Colonic mucosa (tissue), 4 donors: ENCODE results near the gene C1R. TPM values are rescaled to one million over a fixed set of nuclear protein-coding genes. Genes with fewer than 3 reads are reported as not detected.

ENCODE experiments used
- DNase-seq: peaks from one replicate; pipeline ENCODE4 v3.0.0-alpha.2; 2020
- H3K27ac ChIP-seq: fragments of 200-600 bp; one replicate; pipeline ENCODE4 v1.8.0; 2021
- H3K27me3 ChIP-seq: fragments of 200-600 bp; one replicate; pipeline ENCODE4 v1.8.0; 2021
- H3K36me3 ChIP-seq: fragments of 200-600 bp; one replicate; pipeline ENCODE4 v1.8.0; 2021
- H3K4me1 ChIP-seq: fragments of 200-600 bp; one replicate; pipeline ENCODE4 v1.8.0; 2021; ENCODE audit warnings: mild to moderate bottlenecking
- H3K4me3 ChIP-seq: fragments of 200-600 bp; one replicate; pipeline ENCODE4 v1.8.0; 2021
- H3K9ac ChIP-seq, 2 donors: one replicate each; pipeline ENCODE4 v1.7.0; 2013; ENCODE audit warnings: control low read depth in 2 of 2, low read depth in 2 of 2, low read length in 2 of 2
- H3K9me3 ChIP-seq: fragments of 200-600 bp; one replicate; pipeline ENCODE4 v1.8.0; 2021
- intact Hi-C: fragments of 100-400 bp; cut with DNase I; formaldehyde crosslinking; loops from one replicate; pipeline ENCODE4 v1.14.1; 2022
- total RNA-seq, 2 donors: library from RNA; stranded (reverse); fragmentation: NEBNext Ultra II Directional in 1 of 2; extraction: Animal tissue kit (Norgen Biotek cat#: 25700) in 1 of 2; gene quantifications; one replicate each; pipeline ENCODE4 v1.2.1, GENCODE V29; 2021
- TF ChIP-seq, protein P1 (sequence below): fragments of 200-600 bp; IDR thresholded peaks from one replicate; pipeline ENCODE4 v1.8.0; 2022; ENCODE audit warnings: antibody characterized with exemption, mild to moderate bottlenecking
- donor health status: healthy.
- donor health status: DM: no; HTN: no; CAD: no.
- donor health status: DM: no; HTN: no; CAD: no.

Gene C1R
- total RNA-seq, 2 donors from 2014 or later: 40.1 to 104 TPM

GRCh38 chr12:7089196-7089871 is 2.9 kb downstream of the C1R start:
- Histone ChIP-seq H3K4me3 (no peak overlapping the region), H3K4me1 (no peaks in the 10 kb centered on the region), H3K27me3 (no peaks in the 10 kb centered on the region), H3K27ac (no peak overlapping the region), H3K36me3 (no peaks in the 10 kb centered on the region), H3K9ac (no peak overlapping the region), H3K9me3 (no peaks in the 10 kb centered on the region)
- DNase-seq: no peak
- intact Hi-C loops: no loop called here
- TF ChIP-seq, protein P1, sequence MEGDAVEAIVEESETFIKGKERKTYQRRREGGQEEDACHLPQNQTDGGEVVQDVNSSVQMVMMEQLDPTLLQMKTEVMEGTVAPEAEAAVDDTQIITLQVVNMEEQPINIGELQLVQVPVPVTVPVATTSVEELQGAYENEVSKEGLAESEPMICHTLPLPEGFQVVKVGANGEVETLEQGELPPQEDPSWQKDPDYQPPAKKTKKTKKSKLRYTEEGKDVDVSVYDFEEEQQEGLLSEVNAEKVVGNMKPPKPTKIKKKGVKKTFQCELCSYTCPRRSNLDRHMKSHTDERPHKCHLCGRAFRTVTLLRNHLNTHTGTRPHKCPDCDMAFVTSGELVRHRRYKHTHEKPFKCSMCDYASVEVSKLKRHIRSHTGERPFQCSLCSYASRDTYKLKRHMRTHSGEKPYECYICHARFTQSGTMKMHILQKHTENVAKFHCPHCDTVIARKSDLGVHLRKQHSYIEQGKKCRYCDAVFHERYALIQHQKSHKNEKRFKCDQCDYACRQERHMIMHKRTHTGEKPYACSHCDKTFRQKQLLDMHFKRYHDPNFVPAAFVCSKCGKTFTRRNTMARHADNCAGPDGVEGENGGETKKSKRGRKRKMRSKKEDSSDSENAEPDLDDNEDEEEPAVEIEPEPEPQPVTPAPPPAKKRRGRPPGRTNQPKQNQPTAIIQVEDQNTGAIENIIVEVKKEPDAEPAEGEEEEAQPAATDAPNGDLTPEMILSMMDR: no peak

- TF ChIP-seq, protein P1: no peak
- intact Hi-C loops: no loop called here
Measured at GRCh38 chr12:7083125-7083524, 9.1 kb downstream of the C1R start.

DNA sequence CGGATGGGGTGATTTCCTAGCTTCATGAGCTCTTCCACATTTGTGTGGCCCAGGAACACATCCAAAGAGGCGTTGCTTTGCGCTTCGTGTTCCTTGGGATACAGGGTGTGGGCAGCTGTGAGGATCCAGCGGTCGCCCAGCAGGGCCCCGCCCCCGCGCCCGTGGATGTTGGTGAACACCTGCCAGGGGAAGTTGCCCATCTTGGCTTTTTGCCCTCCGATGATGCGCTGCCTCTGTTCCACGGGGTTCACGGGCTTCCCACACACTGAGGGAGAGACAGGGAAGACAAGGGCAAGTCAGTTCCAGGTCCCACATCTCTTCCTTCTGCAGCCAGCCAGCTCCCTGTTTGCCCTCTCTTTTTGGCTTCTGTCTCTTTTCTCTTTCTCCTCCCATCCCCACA is 11.2 kb downstream of the C1R start:
- no peaks in the 10 kb centered on the region for H3K27me3 ChIP-seq
- no peak for DNase-seq
- H3K9me3 ChIP-seq: no peaks in the 10 kb centered on the region
- H3K9ac ChIP-seq: no peak overlapping the region
- TF ChIP-seq, protein P1: no peak
- intact Hi-C loops: no loop called here
- H3K27ac ChIP-seq: no peak overlapping the region
- no peaks in the 10 kb centered on the region for H3K4me1 ChIP-seq
- no peaks in the 10 kb centered on the region for H3K36me3 ChIP-seq
- no peak overlapping the region for H3K4me3 ChIP-seq

More at GRCh38 chr12:7083125-7083524, 9.1 kb downstream of the C1R start:
- Histone ChIP-seq H3K9ac (no peak overlapping the region), H3K4me1 (no peaks in the 10 kb centered on the region), H3K36me3 (no peaks in the 10 kb centered on the region), H3K27me3 (no peaks in the 10 kb centered on the region), H3K4me3 (no peak overlapping the region), H3K27ac (no peak overlapping the region), H3K9me3 (no peaks in the 10 kb centered on the region)
- DNase-seq: no peak

- Histone ChIP-seq H3K27me3 (no peaks in the 10 kb centered on the region), H3K27ac (peak overlapping the region; percentile 57), H3K36me3 (no peaks in the 10 kb centered on the region), H3K4me3 (no peak overlapping the region), H3K4me1 (no peaks in the 10 kb centered on the region), H3K9ac (no peak overlapping the region), H3K9me3 (no peaks in the 10 kb centered on the region)
- intact Hi-C loops: no loop called here
- no peak for DNase-seq
- TF ChIP-seq, protein P1: no peak
Measured at GRCh38 chr12:7079826-7080125, 12.5 kb downstream of the C1R start.

- no peaks in the 10 kb centered on the region for H3K4me1 ChIP-seq
- no peaks in the 10 kb centered on the region for H3K9me3 ChIP-seq
- no peaks in the 10 kb centered on the region for H3K36me3 ChIP-seq
- intact Hi-C loops: no loop called here
- H3K4me3 ChIP-seq: no peak overlapping the region
- no peak overlapping the region for H3K27ac ChIP-seq
- no peak for DNase-seq
- H3K9ac ChIP-seq: no peak overlapping the region
- TF ChIP-seq, protein P1: no peak
- H3K27me3 ChIP-seq: no peaks in the 10 kb centered on the region
Measured at GRCh38 chr12:7078163-7078562, 14.1 kb downstream of the C1R start.
